Tibial nerve (tissue), 4 donors: ENCODE data around the gene FADS1.

Experiments used
- EP300 ChIP-seq, 2 donors: sonication (generic); formaldehyde crosslinking; IDR thresholded peaks; one replicate each; pipeline ENCODE4 v1.6.1; 2017; ENCODE audit warnings: antibody characterized with exemption in 2 of 2, mild to moderate bottlenecking in 1 of 2
- POLR2A ChIP-seq, 2 donors: fragments of 450-650 bp; IDR thresholded peaks; one replicate each; pipeline ENCODE4 v1.6.1; 2017; ENCODE audit warnings: antibody characterized with exemption in 2 of 2, mild to moderate bottlenecking in 2 of 2, moderate library complexity in 2 of 2
- TF ChIP-seq, protein P1 (sequence below), 5 experiments: fragments of 200-600 bp in 3 of 5; fragments of 450-650 bp in 2 of 5; sonication (generic) in 3 of 5; IDR thresholded peaks; one replicate each; pipeline ENCODE4 v1.5.1; 2016 to 2019; ENCODE audit warnings: antibody characterized with exemption in 5 of 5, mild to moderate bottlenecking in 3 of 5, moderate library complexity in 2 of 5

DNA sequence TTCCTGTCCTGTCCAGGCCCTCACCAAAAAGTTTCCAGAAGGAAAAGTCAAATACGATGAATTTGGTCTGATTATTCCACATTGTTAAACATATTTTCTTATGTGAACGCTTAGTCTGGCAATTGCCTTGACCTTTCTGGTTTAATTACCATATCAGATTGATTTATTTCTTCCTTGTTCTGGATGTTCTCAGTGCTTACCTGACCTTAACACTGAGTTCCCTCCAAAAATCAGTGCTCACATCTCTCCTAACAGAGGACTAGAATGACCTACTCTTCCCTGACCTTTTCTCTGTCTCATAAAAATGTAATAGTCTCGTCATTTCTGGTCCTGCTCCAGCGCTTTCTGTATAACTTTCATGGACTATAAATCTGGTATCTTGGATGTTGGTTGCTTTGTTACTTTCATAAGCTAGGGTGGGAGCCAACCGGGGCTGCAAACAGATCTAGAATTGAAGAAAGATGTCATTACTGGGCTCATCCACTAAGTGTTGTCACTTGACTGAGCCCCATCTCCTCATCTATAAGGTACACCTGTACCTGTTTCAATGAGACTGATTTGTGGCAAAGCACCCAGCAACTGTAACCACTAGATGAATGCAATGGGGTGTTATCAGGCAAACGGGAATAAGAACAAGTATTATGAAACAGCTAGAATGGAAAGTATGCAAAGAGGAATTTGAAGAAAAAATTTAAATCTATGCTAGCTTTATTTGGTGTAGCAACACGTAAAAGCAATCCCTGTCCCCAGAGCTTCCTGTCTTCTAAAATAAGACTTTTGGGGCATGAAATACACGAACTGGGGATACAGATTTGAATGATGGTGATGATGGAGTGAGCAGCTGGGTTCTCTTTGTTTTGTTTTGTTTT lies 13.7 kb upstream of the FADS1 start:
- no peak for TF ChIP-seq POLR2A (IDR thresholded peaks at IDR 0.05)
- TF ChIP-seq, protein P1, sequence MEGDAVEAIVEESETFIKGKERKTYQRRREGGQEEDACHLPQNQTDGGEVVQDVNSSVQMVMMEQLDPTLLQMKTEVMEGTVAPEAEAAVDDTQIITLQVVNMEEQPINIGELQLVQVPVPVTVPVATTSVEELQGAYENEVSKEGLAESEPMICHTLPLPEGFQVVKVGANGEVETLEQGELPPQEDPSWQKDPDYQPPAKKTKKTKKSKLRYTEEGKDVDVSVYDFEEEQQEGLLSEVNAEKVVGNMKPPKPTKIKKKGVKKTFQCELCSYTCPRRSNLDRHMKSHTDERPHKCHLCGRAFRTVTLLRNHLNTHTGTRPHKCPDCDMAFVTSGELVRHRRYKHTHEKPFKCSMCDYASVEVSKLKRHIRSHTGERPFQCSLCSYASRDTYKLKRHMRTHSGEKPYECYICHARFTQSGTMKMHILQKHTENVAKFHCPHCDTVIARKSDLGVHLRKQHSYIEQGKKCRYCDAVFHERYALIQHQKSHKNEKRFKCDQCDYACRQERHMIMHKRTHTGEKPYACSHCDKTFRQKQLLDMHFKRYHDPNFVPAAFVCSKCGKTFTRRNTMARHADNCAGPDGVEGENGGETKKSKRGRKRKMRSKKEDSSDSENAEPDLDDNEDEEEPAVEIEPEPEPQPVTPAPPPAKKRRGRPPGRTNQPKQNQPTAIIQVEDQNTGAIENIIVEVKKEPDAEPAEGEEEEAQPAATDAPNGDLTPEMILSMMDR (IDR thresholded peaks at IDR 0.05), result no peak
- no peak for TF ChIP-seq EP300 (IDR thresholded peaks at IDR 0.05)
